HG03432 (cell line): ENCODE results near the gene TMEM43.
A peak's percentile ranks its signal among the peaks of the same experiment; 100 is the strongest.

ENCODE experiments used
- ATAC-seq: cut with Tn5 transposase; IDR thresholded peaks from one replicate; pipeline ENCODE4 v1.9.1; 2021; ENCODE audit warnings: mild to moderate bottlenecking, moderate library complexity; ENCODE audit not compliant: unreplicated experiment

Gene TMEM43

GRCh38 chr3:14175383-14176037, 50.7 kb downstream of the TMEM43 start:
- ATAC-seq: no peak

GRCh38 chr3:14177580-14178246, 52.9 kb downstream of the TMEM43 start:
- ATAC-seq: peak; percentile 12

- ATAC-seq: peak; percentile 94
Measured at GRCh38 chr3:14178247-14179113, 53.6 kb downstream of the TMEM43 start, which contains the start of the genes LSM3 and XPC. Gene LSM3 (plus strand): TSS chr3:14178817. CDS start chr3:14178861, 44 bp downstream. Gene XPC (minus strand): TSS chr3:14178601. CDS start chr3:14178568, 33 bp downstream.

GRCh38 chr3:14179114-14179465, 54.2 kb downstream of the TMEM43 start:
- ATAC-seq: no peak

- ATAC-seq: no peak
Measured at GRCh38 chr3:14179795-14180194, 54.9 kb downstream of the TMEM43 start.

GRCh38 chr3:14181253-14181652, 56.4 kb downstream of the TMEM43 start:
- no peak for ATAC-seq

- no peak for ATAC-seq
Measured at GRCh38 chr3:14183015-14183577, 58.2 kb downstream of the TMEM43 start.

- no peak for ATAC-seq
Measured at GRCh38 chr3:14186854-14187458, 62.1 kb downstream of the TMEM43 start.

GRCh38 chr3:14188041-14188754, 63.3 kb downstream of the TMEM43 start:
- ATAC-seq: no peak
